A673 (cell line): ENCODE measurements around the gene TMBIM4.

Experiments
- CTCF ChIP-seq: fragments of 300-800, 200-600 bp; sonication (generic); conservative IDR thresholded peaks from 2 replicates; pipeline ENCODE4 v1.5.1; 2017; ENCODE audit warnings: low read depth, mild to moderate bottlenecking, antibody characterized with exemption, low read length, moderate library complexity, mixed read lengths
- EZH2 ChIP-seq: fragments of 200-600 bp; sonication (generic); IDR thresholded peaks from 2 replicates; pipeline ENCODE4 v1.6.1; 2017; ENCODE audit warnings: borderline replicate concordance, low read depth, mild to moderate bottlenecking, mixed read lengths, antibody characterized with exemption, low read length; ENCODE audit not compliant: poor library complexity, severe bottlenecking

GRCh38 chr12:66129934-66130266 is 39.9 kb downstream of the TMBIM4 start:
- TF ChIP-seq CTCF, result no peak
- no peak for TF ChIP-seq EZH2
